GM18511 (cell line): ENCODE measurements around the gene IL1RAP.
"Not testable (repeated sequence)": the region's sequence is repeated elsewhere in the genome, so short reads cannot be mapped to it uniquely, and the experiment has no call there.

Experiments
- ATAC-seq: cut with Tn5 transposase; IDR thresholded peaks from one replicate; pipeline ENCODE4 v1.9.1; 2021; ENCODE audit warnings: mild to moderate bottlenecking, moderate library complexity; ENCODE audit not compliant: unreplicated experiment

Gene IL1RAP

DNA sequence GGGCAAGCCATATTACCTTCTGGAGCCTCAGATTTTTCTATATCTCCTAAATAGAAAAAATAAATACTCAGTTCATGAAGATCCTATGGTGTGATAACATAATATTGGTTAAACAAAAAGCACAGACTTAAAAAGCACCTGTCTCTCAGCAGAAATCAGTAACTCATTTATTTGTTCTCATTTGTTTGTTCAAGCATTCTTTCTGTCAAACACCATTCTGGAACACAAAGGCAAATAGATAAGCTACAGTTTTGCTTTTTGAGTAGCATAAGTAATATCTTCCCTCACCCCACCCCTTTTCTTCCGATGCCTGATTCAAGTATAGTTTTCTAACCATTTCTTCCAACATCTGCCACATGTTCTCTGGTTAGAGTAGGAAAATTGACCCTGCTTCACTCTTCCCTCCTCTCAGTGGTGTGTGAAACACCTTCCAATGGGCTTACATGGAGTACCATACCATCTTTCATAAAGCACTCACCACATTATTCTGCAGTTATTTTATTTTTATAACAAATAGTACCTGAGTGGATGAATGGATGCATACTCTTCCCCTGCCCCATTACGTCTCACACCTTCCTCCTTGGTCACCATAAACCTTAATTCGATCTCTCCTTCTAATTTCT, 8.4 kb upstream of the IL1RAP start:
- ATAC-seq, result no peak

- ATAC-seq, result no peak
Observed at GRCh38 chr3:190506271-190506670, 7.6 kb upstream of the IL1RAP start.

GRCh38 chr3:190512666-190513065, 1.2 kb upstream of the IL1RAP start:
- no peak for ATAC-seq

DNA sequence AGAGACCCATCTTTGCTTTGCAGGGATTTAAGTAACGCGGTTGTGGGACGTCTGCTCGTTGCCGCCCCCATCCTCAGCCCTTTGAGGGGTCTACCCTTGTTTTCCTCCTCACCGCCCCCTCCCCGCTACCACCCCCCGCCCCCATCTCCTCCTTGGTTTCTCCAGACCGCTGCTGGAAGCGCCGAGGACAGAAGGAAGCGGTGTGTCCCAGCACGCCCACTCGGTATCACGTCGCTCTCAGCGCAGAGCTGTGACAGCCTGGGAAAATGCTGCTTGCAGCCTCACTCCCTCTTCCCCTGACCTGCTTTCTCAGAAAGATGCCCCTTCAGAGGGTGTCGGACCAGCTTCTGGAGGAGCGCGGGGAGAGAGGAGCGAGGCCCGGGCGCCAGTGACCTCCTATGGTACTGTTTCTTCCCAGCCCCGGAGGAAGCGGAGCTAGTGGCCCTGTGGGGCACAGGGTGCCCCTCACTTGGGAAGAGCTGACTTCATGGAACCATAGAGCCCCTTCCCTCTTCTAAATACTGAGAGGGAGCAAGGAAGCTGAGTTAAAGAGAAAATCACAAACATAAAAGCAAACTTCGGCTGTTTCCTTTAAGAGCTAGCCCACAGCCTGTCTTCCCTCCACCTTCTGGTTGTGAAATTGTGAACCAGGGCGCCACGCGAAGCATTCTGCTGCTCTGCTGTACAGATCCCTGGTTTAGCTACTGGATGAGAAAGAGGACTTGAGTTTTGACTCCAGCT, 698 bp downstream of the IL1RAP start:
- ATAC-seq, result peak; percentile 11

DNA sequence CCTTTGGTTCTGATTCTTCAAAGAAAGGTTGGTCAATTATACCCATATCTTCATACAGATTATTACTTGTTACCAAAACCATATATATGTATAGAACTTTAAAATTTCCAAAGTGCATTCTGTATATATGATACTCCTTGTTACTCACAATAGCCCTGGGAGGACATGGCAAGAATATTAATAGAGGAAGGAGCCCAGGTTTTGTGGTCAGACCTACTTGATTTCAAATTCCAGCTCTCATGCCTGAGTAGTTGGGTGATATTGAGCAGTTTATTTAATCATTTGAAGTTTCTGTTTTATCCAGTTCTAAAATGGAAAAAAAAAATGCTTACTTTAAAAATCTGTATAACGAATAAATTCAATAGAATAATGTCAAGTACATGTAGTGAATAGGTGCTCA, 2.5 kb downstream of the IL1RAP start:
- ATAC-seq, result no peak

GRCh38 chr3:190517687-190518086, 3.8 kb downstream of the IL1RAP start:
- ATAC-seq, result no peak

- not testable (repeated sequence) for ATAC-seq
Observed at GRCh38 chr3:190518531-190518930, 4.6 kb downstream of the IL1RAP start.

- no peak for ATAC-seq
Observed at GRCh38 chr3:190519886-190520285, 6.0 kb downstream of the IL1RAP start.

- ATAC-seq, result no peak
Observed at GRCh38 chr3:190521998-190522397, 8.1 kb downstream of the IL1RAP start.

DNA sequence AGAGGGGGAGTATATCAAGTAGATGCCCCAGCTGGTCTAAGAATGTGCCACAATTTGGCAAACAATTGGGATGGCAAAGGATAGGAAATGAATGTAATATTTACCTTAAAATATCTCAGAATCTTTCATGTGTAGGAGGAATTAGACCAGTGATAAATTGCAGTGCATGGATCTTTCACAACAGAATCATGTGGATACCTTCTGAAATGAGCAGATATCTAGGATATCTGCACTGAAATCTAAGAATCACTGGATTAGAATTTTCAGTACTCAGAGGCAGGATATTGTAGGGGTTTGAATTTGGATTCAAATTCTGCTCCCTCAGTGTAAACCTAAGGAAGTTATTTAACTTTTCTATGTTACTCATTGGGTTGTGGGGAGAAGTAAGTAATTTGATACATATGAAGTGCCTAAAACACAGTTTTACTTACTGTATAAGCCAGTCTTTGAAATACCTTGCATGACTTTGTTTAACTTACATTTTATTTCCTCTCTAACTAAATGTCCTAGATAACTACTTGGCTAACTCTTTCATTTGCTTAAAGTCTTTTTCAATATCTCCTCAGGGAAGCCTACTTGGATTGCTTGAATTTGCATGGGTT, 8.8 kb downstream of the IL1RAP start:
- no peak for ATAC-seq

DNA sequence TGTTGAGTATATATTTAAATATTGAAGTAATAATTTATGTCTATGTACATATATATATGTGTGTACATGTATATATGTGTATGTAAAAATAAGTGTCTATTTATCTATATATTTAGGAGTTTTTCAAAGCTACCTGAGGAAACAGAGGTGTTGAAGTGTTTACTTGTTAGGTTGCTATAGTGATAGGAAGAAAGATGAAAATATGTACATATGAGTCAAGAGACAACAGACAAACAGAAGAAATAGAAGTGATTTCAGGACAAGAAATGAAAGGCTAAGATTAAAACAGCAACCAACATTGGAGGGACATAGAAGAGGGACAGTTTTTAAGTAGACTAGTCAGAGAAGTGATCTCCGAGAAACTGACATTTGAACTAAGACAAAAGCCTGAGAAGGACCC, 11.1 kb downstream of the IL1RAP start:
- no peak for ATAC-seq

GRCh38 chr3:190525634-190526033, 11.7 kb downstream of the IL1RAP start:
- ATAC-seq, result no peak

- no peak for ATAC-seq
Observed at GRCh38 chr3:190526787-190527762, 13.2 kb downstream of the IL1RAP start.

GRCh38 chr3:190528706-190529105, 14.8 kb downstream of the IL1RAP start:
- no peak for ATAC-seq

DNA sequence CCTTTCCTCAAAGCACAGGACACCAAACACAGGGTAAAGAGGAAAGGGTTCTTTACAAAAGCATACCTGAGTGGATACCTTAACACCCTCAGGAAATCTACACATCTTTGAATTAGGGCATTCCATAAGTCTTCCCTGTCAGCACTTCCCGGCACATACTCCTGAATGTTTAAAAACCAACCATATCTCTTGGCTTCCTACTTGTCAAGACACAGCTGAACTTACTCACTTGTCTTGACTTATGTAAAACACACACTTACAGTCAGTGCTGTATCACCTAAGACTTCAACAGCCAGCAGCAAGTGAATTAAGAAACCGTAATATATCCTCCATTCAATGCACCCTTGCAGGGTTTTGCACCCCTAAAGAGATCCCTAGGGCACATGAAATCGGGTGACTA, 17.5 kb downstream of the IL1RAP start:
- ATAC-seq, result no peak

DNA sequence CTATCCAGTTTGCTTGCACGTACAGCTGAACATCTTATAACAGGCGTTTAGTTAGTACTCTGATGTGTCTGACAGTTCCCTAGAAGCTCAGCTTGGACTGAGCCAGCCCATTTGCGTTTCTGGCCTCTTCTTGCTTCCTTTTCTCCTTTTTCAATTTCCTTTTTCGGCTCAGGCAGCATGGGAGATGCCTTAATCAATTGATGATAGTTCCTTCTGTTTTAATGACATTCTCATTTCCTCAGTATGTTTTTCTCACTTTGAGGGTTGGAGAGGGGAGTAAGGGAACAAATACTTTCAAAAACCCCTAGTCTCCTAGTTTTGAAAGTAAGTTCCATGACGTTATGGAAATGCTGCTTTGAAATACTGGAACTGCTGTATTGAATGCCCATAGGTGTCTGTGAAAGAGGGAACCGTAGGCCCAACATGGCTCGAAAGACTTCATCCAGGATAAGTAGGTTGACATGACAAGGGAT, 18.9 kb downstream of the IL1RAP start:
- no peak for ATAC-seq

- no peak for ATAC-seq
Observed at GRCh38 chr3:190533511-190534281, 19.8 kb downstream of the IL1RAP start.

DNA sequence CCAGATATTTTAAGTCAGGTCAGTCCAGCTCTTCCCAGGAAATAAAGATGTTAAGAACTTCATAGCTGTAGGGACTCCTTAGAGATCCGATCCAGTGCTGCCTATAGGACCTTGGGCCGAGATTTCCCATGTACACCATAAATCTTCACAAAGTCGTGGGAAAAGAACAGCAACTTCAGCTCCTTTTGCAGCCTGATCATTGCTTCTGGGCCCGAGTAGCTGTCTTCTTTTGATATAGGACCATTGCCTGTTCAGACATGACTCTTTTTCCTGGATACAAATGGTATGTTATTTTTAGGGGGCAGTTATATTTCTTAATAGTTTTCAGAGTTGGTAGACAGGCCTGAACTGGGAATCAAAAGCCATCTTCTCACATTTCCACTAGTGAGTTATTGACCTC, 20.5 kb downstream of the IL1RAP start:
- no peak for ATAC-seq

DNA sequence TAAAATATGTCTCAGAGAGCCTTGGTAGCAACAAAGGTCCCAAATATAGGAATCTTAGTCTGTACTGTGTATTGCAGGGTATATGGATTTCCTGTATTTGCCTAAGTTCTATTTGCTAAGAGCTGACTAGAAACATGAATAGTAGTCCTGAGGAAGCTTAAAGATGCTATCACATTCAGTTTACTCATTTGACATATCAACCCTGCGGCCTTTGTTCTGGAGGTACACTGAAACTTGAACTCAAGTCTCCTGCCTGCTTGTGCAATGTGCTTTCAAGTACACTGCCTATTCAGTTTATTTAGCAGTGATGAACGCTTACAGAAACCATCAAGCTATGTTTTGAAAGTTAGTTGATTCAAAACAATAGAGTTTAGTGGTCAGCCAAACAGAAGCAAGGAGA, 21.1 kb downstream of the IL1RAP start:
- no peak for ATAC-seq

GRCh38 chr3:190537146-190537545, 23.3 kb downstream of the IL1RAP start:
- ATAC-seq, result no peak
